Hepatocyte (in vitro differentiated cells): ENCODE results near the gene LRRC73. TPM values are rescaled to one million over a fixed set of nuclear protein-coding genes. Genes with fewer than 3 reads are reported as not detected.

Experiments used
- DNase-seq: peaks from one replicate; pipeline ENCODE4 v3.0.0-alpha.2; 2016; ENCODE audit warnings: low spot score
- H2AFZ ChIP-seq: fragments of 200-600 bp; sonication (generic); 2 replicates; pipeline ENCODE4 v1.6.0; 2016; ENCODE audit warnings: antibody characterized with exemption, mild to moderate bottlenecking
- H3K27ac ChIP-seq: fragments of 200-600 bp; sonication (generic); 2 replicates; pipeline ENCODE4 v1.5.1; 2016; ENCODE audit warnings: mild to moderate bottlenecking
- H3K27me3 ChIP-seq: fragments of 200-600 bp; sonication (generic); 2 replicates; pipeline ENCODE4 v1.6.1; 2016
- H3K36me3 ChIP-seq: fragments of 200-600 bp; sonication (generic); replicated peaks from 2 replicates; pipeline ENCODE4 v1.5.1; 2016; ENCODE audit warnings: low read depth; ENCODE audit not compliant: insufficient read depth
- H3K4me1 ChIP-seq: fragments of 200-600 bp; sonication (generic); 2 replicates; pipeline ENCODE4 v1.5.1; 2016; ENCODE audit warnings: mild to moderate bottlenecking, moderate library complexity; ENCODE audit not compliant: insufficient read depth
- H3K4me2 ChIP-seq: fragments of 200-600 bp; sonication (generic); 2 replicates; pipeline ENCODE4 v1.6.0; 2016
- H3K4me3 ChIP-seq: fragments of 200-600 bp; sonication (generic); 2 replicates; pipeline ENCODE4 v1.5.1; 2016; ENCODE audit warnings: mild to moderate bottlenecking
- H3K79me2 ChIP-seq: fragments of 200-600 bp; sonication (generic); 2 replicates; pipeline ENCODE4 v1.6.0; 2017; ENCODE audit warnings: mild to moderate bottlenecking
- H3K9me2 ChIP-seq: fragments of 200-600 bp; sonication (generic); replicated peaks from 2 replicates; pipeline ENCODE4 v1.6.0; 2017; ENCODE audit warnings: mild to moderate bottlenecking; ENCODE audit not compliant: insufficient read depth
- H3K9me3 ChIP-seq: fragments of 200-600 bp; sonication (generic); 2 replicates; pipeline ENCODE4 v1.5.1; 2016; ENCODE audit warnings: low read depth, mild to moderate bottlenecking
- H4K20me1 ChIP-seq: fragments of 200-600 bp; sonication (generic); 2 replicates; pipeline ENCODE4 v1.6.0; 2016; ENCODE audit warnings: mild to moderate bottlenecking; ENCODE audit not compliant: insufficient read depth, poor library complexity, severe bottlenecking
- CTCF ChIP-seq: fragments of 200-600 bp; sonication (generic); IDR thresholded peaks from 2 replicates; pipeline ENCODE4 v1.5.1; 2016; ENCODE audit warnings: antibody characterized with exemption, mild to moderate bottlenecking; ENCODE audit not compliant: poor library complexity
- EZH2 ChIP-seq: fragments of 200-600 bp; sonication (generic); IDR thresholded peaks from 2 replicates; pipeline ENCODE4 v1.6.1; 2016; ENCODE audit warnings: antibody characterized with exemption, mild to moderate bottlenecking, borderline replicate concordance
- EZH2phosphoT487 ChIP-seq: fragments of 200-600 bp; sonication (generic); IDR thresholded peaks from one replicate; pipeline ENCODE4 v1.6.1; 2018; ENCODE audit warnings: antibody characterized with exemption, mild to moderate bottlenecking, low read depth, moderate library complexity; ENCODE audit not compliant: unreplicated experiment, severe bottlenecking
- WGBS: methylation state at CpG from one replicate; pipeline ENCODE4 v1.1.6; 2016; ENCODE audit warnings: low lambda C conversion rate; ENCODE audit errors: missing lambda C conversion rate; 5-methylcytosine and 5-hydroxymethylcytosine counted together
- polyA plus RNA-seq: library from polyadenylated mRNA; unstranded; fragments of >200 nt; fragmentation: Nextera tagmentation; extraction: Ambion mirVana; gene quantifications from 2 replicates; pipeline ENCODE4 v1.2.1, GENCODE V29; 2016
- total RNA-seq: library from RNA; depleted of rRNA; stranded (reverse); fragments of >200 nt; gene quantifications from 2 replicates; pipeline ENCODE4 v1.2.3, GENCODE V29; 2014

The LRRC73 gene
- total and polyA plus RNA-seq, 2 experiments from 2014 or later, result 0.22 TPM; not detected in 1

- H2AFZ ChIP-seq, result no peak overlapping the region
- no peak overlapping the region for H3K4me3 ChIP-seq
- no peaks in the 10 kb centered on the region for H4K20me1 ChIP-seq
- H3K27ac ChIP-seq, result no peak overlapping the region
- H3K4me2 ChIP-seq, result no peak overlapping the region
- H3K4me1 ChIP-seq, result no peaks in the 10 kb centered on the region
- H3K9me3 ChIP-seq, result no peaks in the 10 kb centered on the region
- WGBS, result 72% methylated on average over 2 of the region's 2 CpGs
- no peak for TF ChIP-seq EZH2phosphoT487
- no peak for TF ChIP-seq EZH2
- TF ChIP-seq CTCF, result no peak
- no peaks in the 10 kb centered on the region for H3K36me3 ChIP-seq
- DNase-seq, result no peak
- H3K79me2 ChIP-seq, result no peaks in the 10 kb centered on the region
- no peaks in the 10 kb centered on the region for H3K9me2 ChIP-seq
- peaks cover 6% of the 10 kb centered on the region for H3K27me3 ChIP-seq
Measured at GRCh38 chr6:43465948-43466347, 44.2 kb downstream of the LRRC73 start.

- no peak for DNase-seq
- Histone ChIP-seq H3K9me2 (no peaks in the 10 kb centered on the region), H3K79me2 (no peaks in the 10 kb centered on the region), H3K9me3 (no peaks in the 10 kb centered on the region), H2AFZ (no peak overlapping the region), H3K27me3 (peaks cover 10% of the 10 kb centered on the region), H3K36me3 (no peaks in the 10 kb centered on the region), H3K27ac (no peak overlapping the region), H3K4me2 (no peak overlapping the region), H4K20me1 (no peaks in the 10 kb centered on the region), H3K4me1 (no peaks in the 10 kb centered on the region), H3K4me3 (no peak overlapping the region)
- WGBS, result 93% methylated on average over 8 of the region's 8 CpGs
- TF ChIP-seq EZH2phosphoT487 (no peak), EZH2 (no peak), CTCF (no peak)
Measured at GRCh38 chr6:43464337-43464736, 45.8 kb downstream of the LRRC73 start.

GRCh38 chr6:43461936-43462335, 48.2 kb downstream of the LRRC73 start:
- DNase-seq, result no peak

GRCh38 chr6:43460032-43460431, 50.1 kb downstream of the LRRC73 start:
- Histone ChIP-seq H4K20me1 (no peaks in the 10 kb centered on the region), H3K79me2 (no peaks in the 10 kb centered on the region), H3K27me3 (peaks cover 24% of the 10 kb centered on the region), H3K4me1 (no peaks in the 10 kb centered on the region), H2AFZ (no peak overlapping the region), H3K4me3 (no peak overlapping the region), H3K36me3 (no peaks in the 10 kb centered on the region), H3K4me2 (no peak overlapping the region), H3K27ac (no peak overlapping the region), H3K9me3 (no peaks in the 10 kb centered on the region), H3K9me2 (no peaks in the 10 kb centered on the region)
- no peak for TF ChIP-seq EZH2phosphoT487
- TF ChIP-seq EZH2, result no peak
- TF ChIP-seq CTCF, result no peak
- 73% methylated on average over 4 of the region's 4 CpGs for WGBS
- no peak for DNase-seq

More at GRCh38 chr6:43461936-43462335, 48.2 kb downstream of the LRRC73 start:
- Histone ChIP-seq H4K20me1 (no peaks in the 10 kb centered on the region), H3K4me3 (no peak overlapping the region), H2AFZ (no peak overlapping the region), H3K27ac (no peak overlapping the region), H3K79me2 (no peaks in the 10 kb centered on the region), H3K9me2 (no peaks in the 10 kb centered on the region), H3K27me3 (peaks cover 15% of the 10 kb centered on the region), H3K36me3 (no peaks in the 10 kb centered on the region), H3K9me3 (no peaks in the 10 kb centered on the region), H3K4me1 (no peaks in the 10 kb centered on the region), H3K4me2 (no peak overlapping the region)
- WGBS, result 83% methylated on average over 5 of the region's 5 CpGs
- TF ChIP-seq EZH2phosphoT487 (no peak), EZH2 (no peak)
